HepG2 (cell line): ENCODE data around the gene TMEM132E. TPM values are rescaled to one million over a fixed set of nuclear protein-coding genes. Genes with fewer than 3 reads are reported as not detected.

Experiments used
- ATAC-seq: fragments of 200-7000 bp; cut with Tn5 transposase; 3 replicates; pipeline ENCODE4 v1.9.1; 2020; ENCODE audit warnings: mild to moderate bottlenecking, moderate library complexity
- BruUV-seq: library from RNA; stranded (reverse); fragments of 400-500 nt; replicated peaks from 2 replicates; lab custom pipeline; 2021; lab: Mats Ljungman, UMichigan
- CTCF ChIA-PET: fragments of 300-600 bp; formaldehyde crosslinking; extraction: SDS; loops from one replicate; lab custom pipeline; 2021; ENCODE audit warnings: low total read pairs, inconsistent platforms, low intra/inter-chr PET ratio; lab: Yijun Ruan, JAX
- POLR2A ChIA-PET: fragments of 350-600 bp; sonication (Branson Sonifier 250); formaldehyde crosslinking; loops from one replicate; lab custom pipeline; 2020; ENCODE audit warnings: antibody characterized with exemption, inconsistent platforms; lab: Yijun Ruan, JAX
- DNase-seq: peaks from one replicate; pipeline ENCODE4 v3.0.0-alpha.2; 2015; ENCODE audit warnings: low spot score
- FAIRE-seq: peaks from 3 replicates; lab custom pipeline; 2011; peaks lifted over from hg19 to GRCh38; lab: Jason Lieb, UNC
- H2AFZ ChIP-seq: one replicate; pipeline ENCODE4 v1.6.1; 2011; ENCODE audit warnings: low read length, inconsistent platforms
- H3K27ac ChIP-seq: fragments of 300-600 bp; 3 replicates; pipeline ENCODE4 v1.8.0; 2011; ENCODE audit warnings: mixed run types, mild to moderate bottlenecking, mixed read lengths, low read length, inconsistent platforms; ENCODE audit not compliant: insufficient read depth; ENCODE audit errors: extremely low read length
- H3K27me3 ChIP-seq, 2 experiments: fragments of 200-600 bp in 1 of 2; 2 replicates in 1 of 2; 3 replicates in 1 of 2; pipeline versions ENCODE4 v1.6.0 to v1.8.0; 2011; ENCODE audit warnings: low read length in 2 of 2, mild to moderate bottlenecking in 2 of 2, moderate library complexity in 2 of 2, inconsistent platforms in 1 of 2; ENCODE audit not compliant: insufficient read depth in 2 of 2, control insufficient read depth in 1 of 2
- H3K36me3 ChIP-seq, 2 experiments: fragments of 200-600 bp in 1 of 2; replicated peaks in 1 of 2; 2 replicates in 1 of 2; 3 replicates in 1 of 2; pipeline versions ENCODE4 v1.5.1 to v1.8.0; 2011; ENCODE audit warnings: low read length in 2 of 2, inconsistent platforms in 1 of 2; ENCODE audit not compliant: insufficient read depth in 2 of 2, control insufficient read depth in 1 of 2
- H3K4me1 ChIP-seq: 2 replicates; pipeline ENCODE4 v1.5.1; 2012; ENCODE audit warnings: low read length, inconsistent platforms; ENCODE audit not compliant: insufficient read depth
- H3K4me2 ChIP-seq: 2 replicates; pipeline ENCODE4 v1.6.0; 2011; ENCODE audit warnings: low read depth, low read length, inconsistent platforms
- H3K4me3 ChIP-seq, 3 experiments: fragments of 200-600 bp in 1 of 3; sonication (generic), shearing (Covaris generic) in 1 of 3; replicated peaks in 1 of 3; 2 replicates each; pipeline ENCODE4 v1.5.1; 2011 to 2016; ENCODE audit warnings: low read length in 3 of 3, inconsistent platforms in 2 of 3, low read depth in 2 of 3, mild to moderate bottlenecking in 2 of 3, control low read depth in 1 of 3, mixed read lengths in 1 of 3; ENCODE audit not compliant: insufficient read depth in 1 of 3
- H3K79me2 ChIP-seq: one replicate; pipeline ENCODE4 v1.6.1; 2011; ENCODE audit warnings: low read length, inconsistent platforms; ENCODE audit not compliant: insufficient read depth
- H3K9ac ChIP-seq: 2 replicates; pipeline ENCODE4 v1.6.0; 2011; ENCODE audit warnings: mild to moderate bottlenecking, low read depth, low read length, inconsistent platforms; ENCODE audit not compliant: insufficient read depth
- H3K9me3 ChIP-seq: 2 replicates; pipeline ENCODE4 v1.5.1; 2012; ENCODE audit warnings: mild to moderate bottlenecking, low read length
- H4K20me1 ChIP-seq: 2 replicates; pipeline ENCODE4 v1.6.0; 2011; ENCODE audit warnings: inconsistent platforms, mild to moderate bottlenecking, low read length, moderate library complexity; ENCODE audit not compliant: insufficient read depth
- MED1 ChIP-seq: sonication (generic); formaldehyde crosslinking; IDR thresholded peaks from 2 replicates; pipeline ENCODE4 v1.4.0; 2020; ENCODE audit warnings: missing genetic modification reagents
- PAXIP1 ChIP-seq: sonication (generic); formaldehyde crosslinking; conservative IDR thresholded peaks from 2 replicates; pipeline ENCODE4 v1.4.0; 2020; ENCODE audit warnings: mild to moderate bottlenecking, missing genetic modification reagents, moderate library complexity
- SMAD9 ChIP-seq: sonication (generic); formaldehyde crosslinking; IDR thresholded peaks from 2 replicates; pipeline ENCODE4 v1.5.1; 2020; ENCODE audit warnings: mild to moderate bottlenecking, missing genetic modification reagents
- TERF1 ChIP-seq: sonication (generic); formaldehyde crosslinking; IDR thresholded peaks from 2 replicates; pipeline ENCODE4 v1.8.0; 2022; ENCODE audit warnings: mild to moderate bottlenecking, missing genetic modification reagents, moderate library complexity
- TGIF2 ChIP-seq: IDR thresholded peaks from 2 replicates; pipeline ENCODE4 v1.6.1; 2016; ENCODE audit warnings: control low read depth, missing compliant biosample characterization
- ZBTB20 ChIP-seq: sonication (generic); formaldehyde crosslinking; IDR thresholded peaks from 2 replicates; pipeline ENCODE4 v1.8.1; 2023; ENCODE audit warnings: missing genetic modification reagents, low read depth, mild to moderate bottlenecking, borderline replicate concordance
- ZNF160 ChIP-seq: sonication (generic); formaldehyde crosslinking; IDR thresholded peaks from 2 replicates; pipeline ENCODE4 v1.8.0; 2022; ENCODE audit warnings: mild to moderate bottlenecking, inconsistent platforms, missing genetic modification reagents
- ZNF737 ChIP-seq: sonication (generic); formaldehyde crosslinking; IDR thresholded peaks from 2 replicates; pipeline ENCODE4 v1.5.0; 2020; ENCODE audit warnings: missing genetic modification reagents, mild to moderate bottlenecking, borderline replicate concordance
- in situ Hi-C: cut with HindIII; loops from 2 replicates; pipeline ENCODE4 v1.10.0; 2017; ENCODE audit warnings: low pct_unique_long_range_greater_than_20kb; ENCODE audit not compliant: extremely low pct_ligation_motif_present
- intact Hi-C: fragments of 100-400 bp; cut with micrococcal nuclease; formaldehyde crosslinking; loops from one replicate; pipeline ENCODE4 v1.10.0; 2022; ENCODE audit not compliant: unreplicated experiment
- polyA plus RNA-seq, 8 experiments: library from polyadenylated mRNA; depleted of rRNA in 3 of 8; stranded (reverse) in 7 of 8; unstranded in 1 of 8; fragments of >200 nt; fragmentation: Illumina TruSeq in 4 of 8; extraction: Trizol in 4 of 8; gene quantifications; 2 replicates each; pipeline versions ENCODE4 v1.2.1 to v1.2.3, GENCODE V29; 2011 to 2016; ENCODE audit warnings: low read depth in 4 of 8, missing spikeins in 1 of 8, mixed read lengths in 1 of 8; ENCODE audit not compliant: insufficient read depth in 1 of 8
- total RNA-seq, 5 experiments: library from RNA; depleted of rRNA; stranded (reverse); fragments of >200 nt; fragmentation: Illumina TruSeq; extraction: Trizol; gene quantifications; 2 replicates each; pipeline ENCODE4 v1.2.3, GENCODE V29; 2016; ENCODE audit warnings: low read depth in 1 of 5

Gene TMEM132E
- total and polyA plus RNA-seq, 2 of the 13 experiments (the other 11 are each of a cell fraction or from before 2014, with no cell fraction given), result not detected

GRCh38 chr17:34675143-34675542 is 95.8 kb downstream of the TMEM132E start:
- TF ChIP-seq TERF1 (CRISPR knock-in tag) (no peak), ZBTB20 (CRISPR knock-in tag) (no peak), ZNF160 (CRISPR knock-in tag) (no peak), ZNF737 (CRISPR knock-in tag) (no peak), MED1 (CRISPR knock-in tag) (no peak), SMAD9 (CRISPR knock-in tag) (no peak), PAXIP1 (CRISPR knock-in tag) (no peak), TGIF2 (CRISPR knock-in tag) (no peak)
- TF ChIP-seq, all 625 proteins: peak for 0
- POLR2A ChIA-PET, result no interaction called here

More at GRCh38 chr17:34675143-34675542, 95.8 kb downstream of the TMEM132E start:
- Histone ChIP-seq H3K27ac (no peak overlapping the region), H4K20me1 (no peaks in the 10 kb centered on the region), H3K36me3 (no peaks in the 10 kb centered on the region), H3K27me3 (no peaks in the 10 kb centered on the region; a peak in 2 of 5 replicates), H3K4me2 (no peak overlapping the region), H3K79me2 (no peaks in the 10 kb centered on the region), H3K4me1 (no peaks in the 10 kb centered on the region), H2AFZ (no peak overlapping the region), H3K4me3 (no peak overlapping the region), H3K9ac (no peak overlapping the region), H3K9me3 (no peaks in the 10 kb centered on the region)
- in situ Hi-C loops, result no loop called here
- CTCF ChIA-PET, result no interaction called here
- ATAC-seq, result no peak
- no peak for DNase-seq
- BruUV-seq, result no TSS peak
- intact Hi-C loops, result no loop called here
- FAIRE-seq, result no peak
